GM10266 (cell line): ENCODE measurements around the gene ECSIT.
"Not testable (repeated sequence)": the region's sequence is repeated elsewhere in the genome, so short reads cannot be mapped to it uniquely, and the experiment has no call there.

Source experiments
- DNase-seq: peaks from one replicate; pipeline ENCODE4 v3.0.0; 2012; ENCODE audit errors: extremely low spot score
- CTCF ChIP-seq: IDR thresholded peaks from 2 replicates; pipeline ENCODE4 v1.5.1; 2012; ENCODE audit warnings: mild to moderate bottlenecking, low read depth; ENCODE audit not compliant: control insufficient read depth, insufficient read depth; ENCODE audit errors: missing control alignments

The ECSIT gene

DNA sequence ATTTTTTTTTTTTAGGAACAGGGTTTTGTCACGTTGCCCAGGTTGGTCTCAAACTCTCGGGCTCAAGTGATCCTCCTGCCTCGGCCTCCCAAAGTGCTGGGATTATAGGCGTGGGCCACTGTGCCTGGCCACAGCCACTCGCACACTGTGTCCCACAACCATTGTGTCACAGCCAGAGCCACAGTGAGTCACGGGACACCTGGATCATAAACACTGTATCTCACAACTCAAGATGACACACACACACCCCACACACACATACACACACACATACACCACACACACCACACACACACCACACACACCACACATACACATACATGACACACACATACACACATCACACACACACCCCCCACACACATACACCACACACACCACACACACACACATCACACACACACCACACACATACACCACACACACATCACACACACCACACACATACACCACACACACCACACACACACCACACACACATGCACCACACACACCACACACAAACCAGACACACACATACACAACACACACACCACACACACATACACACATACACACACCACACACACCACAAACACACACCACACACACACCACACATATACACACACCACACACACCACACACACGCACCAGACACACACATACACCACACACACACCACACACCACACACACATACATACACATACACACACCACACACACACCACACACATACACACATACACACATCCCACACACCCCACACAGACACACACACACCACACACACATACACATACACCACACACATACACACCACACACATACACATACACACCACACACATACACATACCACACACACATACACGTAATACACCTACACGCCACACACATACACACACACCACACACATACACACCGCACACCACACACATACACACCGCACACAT is 64.3 kb downstream of the ECSIT start:
- no peak for DNase-seq
- TF ChIP-seq CTCF: no peak

DNA sequence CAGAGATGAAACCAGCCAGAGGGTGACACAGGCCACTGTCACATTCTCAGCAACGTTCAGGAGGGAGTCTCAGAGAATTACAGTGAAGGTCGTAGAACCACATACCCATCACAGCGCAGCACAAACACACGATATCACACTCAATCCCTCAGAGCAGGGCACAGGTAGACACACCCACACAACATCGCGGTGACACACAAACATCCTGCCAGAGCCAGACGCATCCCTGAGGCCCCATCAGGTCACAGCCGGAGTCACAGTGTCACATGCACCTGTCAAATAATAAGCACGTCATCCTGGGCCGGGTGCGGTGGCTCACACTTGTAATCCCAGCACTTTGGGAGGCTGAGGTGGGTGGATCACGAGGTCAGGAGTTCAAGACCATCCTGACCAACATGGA is 65.5 kb downstream of the ECSIT start:
- no peak for DNase-seq
- TF ChIP-seq CTCF: no peak

- no peak for TF ChIP-seq CTCF
- no peak for DNase-seq
Observed at GRCh38 chr19:11461453-11461852, 67.5 kb downstream of the ECSIT start.

DNA sequence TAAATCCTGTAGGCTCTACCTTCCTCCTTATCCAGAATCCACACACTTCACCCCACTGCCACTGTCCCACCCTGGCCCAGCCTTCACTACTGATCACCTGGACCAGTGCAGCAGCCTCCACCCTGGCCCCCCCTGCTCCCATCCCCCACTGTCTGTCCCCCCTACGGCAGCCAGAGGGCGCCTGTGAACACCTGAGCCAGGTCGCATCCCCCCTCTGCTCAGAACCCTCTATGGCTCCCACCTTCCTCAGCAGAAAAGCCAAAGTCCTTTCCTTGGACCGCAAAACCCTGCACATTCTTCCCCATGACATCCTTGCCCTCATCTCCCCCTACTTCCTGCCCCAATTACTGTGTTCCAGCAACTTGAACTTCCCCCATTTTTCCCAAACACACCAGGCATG is 68.7 kb downstream of the ECSIT start:
- peak; percentile 16 for TF ChIP-seq CTCF
- DNase-seq: no peak

DNA sequence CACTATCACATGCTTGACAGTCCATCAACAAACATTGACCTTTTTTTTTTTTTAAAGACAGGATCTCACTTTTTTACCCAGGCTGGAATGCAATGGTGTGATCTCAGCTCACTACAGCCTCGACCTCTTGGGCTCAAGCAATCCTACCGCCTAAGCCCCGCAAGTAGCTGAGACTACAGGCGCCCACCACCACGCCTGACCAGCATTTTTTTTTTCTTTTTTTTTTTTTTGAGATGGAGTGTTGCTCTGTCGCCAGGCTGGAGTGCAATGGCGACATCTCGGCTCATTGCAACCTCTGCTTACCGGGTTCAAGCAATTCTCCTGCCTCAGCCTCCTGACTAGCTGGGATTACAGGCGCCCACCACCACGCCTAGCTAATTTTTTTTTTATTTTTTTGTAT is 70.0 kb downstream of the ECSIT start:
- DNase-seq: not testable (repeated sequence)

- DNase-seq: no peak
- TF ChIP-seq CTCF: no peak
Observed at GRCh38 chr19:11458236-11458900, 70.6 kb downstream of the ECSIT start.

DNA sequence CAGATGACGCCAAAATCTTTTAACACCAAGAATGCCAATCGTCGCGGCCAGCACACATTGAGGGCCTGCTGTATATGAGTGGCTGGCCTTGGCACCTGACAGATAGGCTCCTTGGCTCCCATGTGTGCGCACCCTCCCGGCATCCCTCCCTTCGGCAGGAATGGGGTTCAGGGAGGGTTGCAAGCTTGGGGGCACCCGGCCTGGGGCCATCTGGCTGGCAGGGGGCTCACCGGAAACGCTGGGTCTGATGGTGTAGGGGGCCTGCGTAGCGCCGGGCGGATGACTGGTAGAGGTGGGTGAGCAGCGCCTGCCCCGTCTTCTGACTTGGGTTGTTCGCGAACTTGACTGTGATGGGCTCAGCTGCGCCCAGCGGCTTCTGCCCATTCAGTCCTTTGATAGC is 71.1 kb downstream of the ECSIT start:
- DNase-seq: no peak
- TF ChIP-seq CTCF: no peak

DNA sequence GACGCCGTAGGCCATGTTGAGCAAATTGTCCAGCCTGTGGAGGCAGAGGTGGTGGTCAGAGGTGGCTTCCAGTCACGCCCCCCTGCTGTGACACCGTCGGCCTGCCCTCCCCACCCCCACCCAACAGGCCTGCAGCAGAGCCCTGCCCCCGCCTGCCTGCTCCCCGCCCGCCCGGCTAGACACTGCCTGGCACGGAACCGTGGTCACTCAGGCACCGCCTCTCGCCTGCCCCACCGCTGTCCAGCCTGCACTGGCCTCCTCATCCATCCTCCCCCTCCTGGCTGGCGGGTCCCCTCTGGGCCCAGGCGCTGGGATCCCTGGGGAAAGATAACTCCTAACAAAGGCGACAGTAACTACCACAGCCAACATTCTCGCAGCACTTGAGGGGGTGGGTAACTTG is 71.8 kb downstream of the ECSIT start:
- TF ChIP-seq CTCF: no peak
- DNase-seq: no peak
